ENCODE results near the gene ENHO.

ENHO gene

DNA sequence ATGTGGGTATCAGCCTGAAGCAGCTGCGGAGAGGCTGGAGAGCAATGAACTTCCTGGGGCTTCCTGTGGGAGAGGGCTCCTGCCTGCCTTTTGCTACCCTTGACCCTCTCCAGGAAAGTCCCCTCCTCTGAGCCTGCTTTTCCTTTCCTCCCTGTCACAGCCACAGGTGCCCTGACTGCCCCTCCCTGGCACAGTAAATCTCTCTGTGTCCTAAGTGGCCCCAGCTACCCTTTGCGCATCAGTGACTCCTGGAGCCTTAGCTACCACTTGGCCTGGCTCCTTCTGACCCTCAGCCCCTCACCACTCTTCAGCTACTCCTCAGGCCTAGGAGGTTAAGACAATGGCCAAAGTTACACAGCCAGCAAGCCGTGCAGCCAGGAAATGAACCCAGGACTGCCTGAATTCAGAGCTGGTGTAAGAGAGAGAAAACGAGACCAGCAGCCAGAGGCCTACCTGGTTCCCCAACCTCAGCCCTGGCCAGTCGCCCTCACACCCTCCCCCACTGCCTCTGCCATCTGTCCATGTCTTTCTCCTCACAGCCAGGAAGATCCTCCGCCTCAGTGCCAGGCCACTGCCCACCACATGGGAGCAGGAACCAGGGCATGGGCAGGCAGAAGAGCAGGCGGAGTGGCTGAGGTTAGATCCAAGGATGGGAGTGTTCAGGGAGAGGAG is 48.2 kb upstream of the ENHO start:
- TF ChIP-seq EZH2phosphoT487 (IDR thresholded peaks at IDR 0.05; ENCODE audit: borderline replicate concordance, low read length): no peak
- TF ChIP-seq, protein P1, sequence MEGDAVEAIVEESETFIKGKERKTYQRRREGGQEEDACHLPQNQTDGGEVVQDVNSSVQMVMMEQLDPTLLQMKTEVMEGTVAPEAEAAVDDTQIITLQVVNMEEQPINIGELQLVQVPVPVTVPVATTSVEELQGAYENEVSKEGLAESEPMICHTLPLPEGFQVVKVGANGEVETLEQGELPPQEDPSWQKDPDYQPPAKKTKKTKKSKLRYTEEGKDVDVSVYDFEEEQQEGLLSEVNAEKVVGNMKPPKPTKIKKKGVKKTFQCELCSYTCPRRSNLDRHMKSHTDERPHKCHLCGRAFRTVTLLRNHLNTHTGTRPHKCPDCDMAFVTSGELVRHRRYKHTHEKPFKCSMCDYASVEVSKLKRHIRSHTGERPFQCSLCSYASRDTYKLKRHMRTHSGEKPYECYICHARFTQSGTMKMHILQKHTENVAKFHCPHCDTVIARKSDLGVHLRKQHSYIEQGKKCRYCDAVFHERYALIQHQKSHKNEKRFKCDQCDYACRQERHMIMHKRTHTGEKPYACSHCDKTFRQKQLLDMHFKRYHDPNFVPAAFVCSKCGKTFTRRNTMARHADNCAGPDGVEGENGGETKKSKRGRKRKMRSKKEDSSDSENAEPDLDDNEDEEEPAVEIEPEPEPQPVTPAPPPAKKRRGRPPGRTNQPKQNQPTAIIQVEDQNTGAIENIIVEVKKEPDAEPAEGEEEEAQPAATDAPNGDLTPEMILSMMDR (IDR thresholded peaks at IDR 0.05; ENCODE audit: low read depth, low read length, poor library complexity, severe bottlenecking): no peak
- Histone ChIP-seq H3K27ac (ENCODE audit: low read depth, low read length) (no peak overlapping the region), H3K4me3 (ENCODE audit: low read length) (no peak overlapping the region), H3K9me2 (replicated peaks; ENCODE audit: control insufficient read depth, low read length) (no peaks in the 10 kb centered on the region), H3K4me1 (ENCODE audit: control insufficient read depth, low read length) (no peaks in the 10 kb centered on the region), H3K36me3 (ENCODE audit: control insufficient read depth, low read length) (no peaks in the 10 kb centered on the region), H4K20me1 (ENCODE audit: control insufficient read depth, insufficient read depth, low read depth, low read length) (no peaks in the 10 kb centered on the region; the same call in 1 of the 2 replicates), H3F3A (ENCODE audit: control insufficient read depth, insufficient read depth) (no peaks in the 10 kb centered on the region), H3K4me2 (ENCODE audit: low read length) (no peak overlapping the region), H3K27me3 (ENCODE audit: control insufficient read depth, low read length) (peaks cover 28% of the 10 kb centered on the region), H3K9me3 (ENCODE audit: control insufficient read depth, insufficient read depth, low read length) (no peaks in the 10 kb centered on the region), H3K79me2 (ENCODE audit: control insufficient read depth, low read length) (no peaks in the 10 kb centered on the region)

DNA sequence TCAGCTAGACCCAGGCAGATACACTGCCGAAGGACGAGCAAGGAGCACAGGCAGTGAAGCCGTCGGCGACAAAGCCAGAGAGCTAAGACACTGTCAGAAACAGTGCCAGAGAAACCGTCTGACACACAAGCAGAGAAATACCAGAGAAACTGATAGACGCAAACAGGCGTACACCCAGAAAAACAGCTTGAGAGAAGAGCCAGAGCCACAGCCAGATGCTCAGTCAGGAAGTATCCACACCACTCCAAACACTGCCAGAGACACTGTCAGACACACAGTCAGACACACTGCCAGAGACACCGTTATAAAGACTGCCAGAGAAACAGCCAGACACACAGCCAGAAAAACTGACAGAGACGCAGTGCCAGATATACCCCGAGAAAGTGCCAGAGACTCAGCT is 47.6 kb upstream of the ENHO start:
- no peak for TF ChIP-seq EZH2phosphoT487 (IDR thresholded peaks at IDR 0.05; ENCODE audit: borderline replicate concordance, low read length)
- TF ChIP-seq, protein P1 (IDR thresholded peaks at IDR 0.05; ENCODE audit: low read depth, low read length, poor library complexity, severe bottlenecking): no peak
- H3K27me3 ChIP-seq (ENCODE audit: control insufficient read depth, low read length): peaks cover 28% of the 10 kb centered on the region
- no peaks in the 10 kb centered on the region for H3K36me3 ChIP-seq (ENCODE audit: control insufficient read depth, low read length)
- H3K4me1 ChIP-seq (ENCODE audit: control insufficient read depth, low read length): no peaks in the 10 kb centered on the region
- no peak overlapping the region for H3K4me3 ChIP-seq (ENCODE audit: low read length)
- H4K20me1 ChIP-seq (ENCODE audit: control insufficient read depth, insufficient read depth, low read depth, low read length): no peaks in the 10 kb centered on the region; the same call in 1 of the 2 replicates
- no peak overlapping the region for H3K4me2 ChIP-seq (ENCODE audit: low read length)
- no peaks in the 10 kb centered on the region for H3K79me2 ChIP-seq (ENCODE audit: control insufficient read depth, low read length)
- H3F3A ChIP-seq (ENCODE audit: control insufficient read depth, insufficient read depth): no peaks in the 10 kb centered on the region
- H3K9me2 ChIP-seq (replicated peaks; ENCODE audit: control insufficient read depth, low read length): no peaks in the 10 kb centered on the region
- H3K9me3 ChIP-seq (ENCODE audit: control insufficient read depth, insufficient read depth, low read length): no peaks in the 10 kb centered on the region
- no peak overlapping the region for H3K27ac ChIP-seq (ENCODE audit: low read depth, low read length)

DNA sequence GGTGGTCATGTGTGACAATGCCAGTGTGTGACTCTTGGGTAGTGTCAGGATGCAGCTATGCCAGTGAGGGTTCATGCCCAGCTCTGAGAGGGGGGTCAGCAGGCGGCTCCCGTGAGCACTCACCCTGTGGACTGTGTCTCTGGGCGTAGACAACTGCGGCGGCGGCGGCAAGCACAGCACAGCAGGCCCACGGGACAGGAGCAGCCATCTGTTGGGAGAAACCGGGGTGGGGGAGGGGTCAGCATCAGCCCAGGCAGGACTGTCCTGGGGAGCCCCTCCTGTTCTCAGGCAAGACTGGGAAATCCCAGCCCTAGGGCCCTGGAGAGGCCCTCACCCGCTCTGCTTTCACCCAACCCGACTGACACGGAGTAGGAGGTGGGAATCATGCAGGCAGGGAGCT is 46.0 kb upstream of the ENHO start:
- TF ChIP-seq EZH2phosphoT487 (IDR thresholded peaks at IDR 0.05; ENCODE audit: borderline replicate concordance, low read length): no peak
- TF ChIP-seq, protein P1 (IDR thresholded peaks at IDR 0.05; ENCODE audit: low read depth, low read length, poor library complexity, severe bottlenecking): no peak
- Histone ChIP-seq H3F3A (ENCODE audit: control insufficient read depth, insufficient read depth) (no peaks in the 10 kb centered on the region), H3K27me3 (ENCODE audit: control insufficient read depth, low read length) (peaks cover 29% of the 10 kb centered on the region), H3K9me3 (ENCODE audit: control insufficient read depth, insufficient read depth, low read length) (no peaks in the 10 kb centered on the region), H3K4me1 (ENCODE audit: control insufficient read depth, low read length) (no peaks in the 10 kb centered on the region), H3K36me3 (ENCODE audit: control insufficient read depth, low read length) (no peaks in the 10 kb centered on the region), H4K20me1 (ENCODE audit: control insufficient read depth, insufficient read depth, low read depth, low read length) (no peaks in the 10 kb centered on the region; the same call in 1 of the 2 replicates), H3K79me2 (ENCODE audit: control insufficient read depth, low read length) (no peaks in the 10 kb centered on the region), H3K4me3 (ENCODE audit: low read length) (no peak overlapping the region), H3K27ac (ENCODE audit: low read depth, low read length) (no peak overlapping the region), H3K4me2 (ENCODE audit: low read length) (no peak overlapping the region), H3K9me2 (replicated peaks; ENCODE audit: control insufficient read depth, low read length) (no peaks in the 10 kb centered on the region)

Data from DOHH2 (cell line).